OCI-LY1 (cell line): Measurements from ENCODE around the gene ANKMY1.

Source experiments
- H2AFZ ChIP-seq: fragments of 200-600 bp; sonication (generic), shearing (Covaris generic); 2 replicates; pipeline ENCODE4 v1.6.0; 2014; ENCODE audit warnings: antibody characterized with exemption, mild to moderate bottlenecking, low read length
- H3F3A ChIP-seq: fragments of 200-600 bp; sonication (generic), shearing (Covaris generic); 2 replicates; pipeline ENCODE4 v1.6.0; 2014; ENCODE audit warnings: mild to moderate bottlenecking, antibody characterized with exemption, low read length, moderate library complexity; ENCODE audit not compliant: insufficient read depth
- H3K27ac ChIP-seq: fragments of 200-600 bp; sonication (generic); 2 replicates; pipeline ENCODE4 v1.5.1; 2014; ENCODE audit warnings: low read length, mixed run types, mild to moderate bottlenecking, low read depth; ENCODE audit not compliant: poor library complexity, severe bottlenecking
- H3K27me3 ChIP-seq: fragments of 200-600 bp; sonication (generic); 2 replicates; pipeline ENCODE4 v1.6.0; 2014; ENCODE audit warnings: antibody characterized with exemption, mild to moderate bottlenecking, low read length, moderate library complexity; ENCODE audit not compliant: insufficient read depth
- H3K36me3 ChIP-seq: fragments of 200-600 bp; sonication (generic); 2 replicates; pipeline ENCODE4 v1.6.1; 2014; ENCODE audit warnings: mild to moderate bottlenecking, antibody characterized with exemption, low read length, moderate library complexity, mixed read lengths; ENCODE audit not compliant: insufficient read depth
- H3K4me1 ChIP-seq: fragments of 200-600 bp; sonication (generic); 2 replicates; pipeline ENCODE4 v1.5.1; 2014; ENCODE audit warnings: mild to moderate bottlenecking, low read length, moderate library complexity; ENCODE audit not compliant: insufficient read depth, severe bottlenecking
- H3K4me2 ChIP-seq: fragments of 200-600 bp; sonication (generic), shearing (Covaris generic); 2 replicates; pipeline ENCODE4 v1.6.1; 2014; ENCODE audit warnings: low read length
- H3K4me3 ChIP-seq: fragments of 200-600 bp; sonication (generic); 2 replicates; pipeline ENCODE4 v1.5.1; 2014; ENCODE audit warnings: low read length, low read depth, mild to moderate bottlenecking, mixed read lengths; ENCODE audit not compliant: poor library complexity, severe bottlenecking
- H3K79me2 ChIP-seq: fragments of 200-600 bp; shearing (Covaris generic); 2 replicates; pipeline ENCODE4 v1.6.1; 2016; ENCODE audit warnings: mixed run types, low read length, mixed read lengths; ENCODE audit not compliant: insufficient read depth
- H3K9ac ChIP-seq: fragments of 200-600 bp; sonication (generic), shearing (Covaris generic); 2 replicates; pipeline ENCODE4 v1.6.1; 2014; ENCODE audit warnings: mild to moderate bottlenecking, low read length, mixed read lengths
- H3K9me2 ChIP-seq: fragments of 200-600 bp; sonication (generic), shearing (Covaris generic); 2 replicates; pipeline ENCODE4 v1.6.1; 2014; ENCODE audit warnings: low read depth, mild to moderate bottlenecking, low read length, mixed read lengths
- H3K9me3 ChIP-seq: fragments of 200-600 bp; shearing (Covaris generic); 2 replicates; pipeline ENCODE4 v1.6.1; 2014; ENCODE audit warnings: low read length, mixed read lengths
- H4K20me1 ChIP-seq: fragments of 200-600 bp; sonication (generic), shearing (Covaris generic); 2 replicates; pipeline ENCODE4 v1.6.0; 2016; ENCODE audit warnings: mild to moderate bottlenecking, low read length; ENCODE audit not compliant: insufficient read depth
- CTCF ChIP-seq: fragments of 200-600 bp; sonication (generic), shearing (Covaris generic); IDR thresholded peaks from 2 replicates; pipeline ENCODE4 v1.5.1; 2017; ENCODE audit warnings: mild to moderate bottlenecking, antibody characterized with exemption, low read length, moderate library complexity, mixed read lengths
- EZH2 ChIP-seq: fragments of 200-600 bp; sonication (generic), shearing (Covaris generic); IDR thresholded peaks from 2 replicates; pipeline ENCODE4 v1.8.0; 2017; ENCODE audit warnings: borderline replicate concordance, mixed run types, mild to moderate bottlenecking, antibody characterized with exemption, low read length, moderate library complexity, mixed read lengths

Gene ANKMY1

GRCh38 chr2:240468303-240469238 lies 89.2 kb downstream of the ANKMY1 start:
- Histone ChIP-seq H3K27ac (no peak overlapping the region), H3F3A (no peaks in the 10 kb centered on the region), H3K4me3 (no peak overlapping the region), H2AFZ (no peak overlapping the region), H3K79me2 (no peaks in the 10 kb centered on the region), H3K9me2 (no peaks in the 10 kb centered on the region), H3K9me3 (no peaks in the 10 kb centered on the region), H3K27me3 (no peaks in the 10 kb centered on the region), H3K4me2 (no peak overlapping the region), H4K20me1 (no peaks in the 10 kb centered on the region), H3K4me1 (no peaks in the 10 kb centered on the region), H3K36me3 (no peaks in the 10 kb centered on the region), H3K9ac (no peak overlapping the region)
- TF ChIP-seq CTCF (no peak), EZH2 (no peak)

GRCh38 chr2:240467659-240468302 lies 90.0 kb downstream of the ANKMY1 start:
- no peak overlapping the region for H3K27ac ChIP-seq
- H4K20me1 ChIP-seq, result no peaks in the 10 kb centered on the region
- TF ChIP-seq EZH2, result no peak
- TF ChIP-seq CTCF, result no peak
- no peaks in the 10 kb centered on the region for H3K9me3 ChIP-seq
- H2AFZ ChIP-seq, result no peak overlapping the region
- no peaks in the 10 kb centered on the region for H3K9me2 ChIP-seq
- H3K36me3 ChIP-seq, result no peaks in the 10 kb centered on the region
- H3K4me3 ChIP-seq, result no peak overlapping the region
- no peaks in the 10 kb centered on the region for H3F3A ChIP-seq
- H3K9ac ChIP-seq, result no peak overlapping the region
- no peaks in the 10 kb centered on the region for H3K27me3 ChIP-seq
- H3K4me1 ChIP-seq, result no peaks in the 10 kb centered on the region
- H3K4me2 ChIP-seq, result no peak overlapping the region
- H3K79me2 ChIP-seq, result no peaks in the 10 kb centered on the region

- Histone ChIP-seq H3K9ac (no peak overlapping the region), H3K27me3 (no peaks in the 10 kb centered on the region), H3K9me3 (no peaks in the 10 kb centered on the region), H3K4me1 (no peaks in the 10 kb centered on the region), H3K9me2 (no peaks in the 10 kb centered on the region), H3K4me2 (no peak overlapping the region), H3K79me2 (no peaks in the 10 kb centered on the region), H4K20me1 (no peaks in the 10 kb centered on the region), H3K36me3 (no peaks in the 10 kb centered on the region), H3K4me3 (no peak overlapping the region), H3F3A (no peaks in the 10 kb centered on the region), H2AFZ (no peak overlapping the region), H3K27ac (no peak overlapping the region)
- TF ChIP-seq EZH2 (no peak), CTCF (no peak)
These were observed 90.6 kb downstream of the ANKMY1 start for GRCh38 chr2:240467149-240467642.
